Esophagus muscularis mucosa (tissue), 4 donors: Measurements from ENCODE around the gene CHRNA3.

Experiments
- CTCF ChIP-seq, 3 experiments: fragments of 200-600 bp in 2 of 3; fragments of 450-650 bp in 1 of 3; sonication (generic) in 2 of 3; IDR thresholded peaks; one replicate each; pipeline ENCODE4 v1.5.1; 2017 to 2019; ENCODE audit warnings: antibody characterized with exemption in 3 of 3, mild to moderate bottlenecking in 2 of 3, moderate library complexity in 1 of 3
- EP300 ChIP-seq: sonication (generic); formaldehyde crosslinking; IDR thresholded peaks from one replicate; pipeline ENCODE4 v1.6.1; 2017; ENCODE audit warnings: antibody characterized with exemption
- POLR2A ChIP-seq: fragments of 450-650 bp; IDR thresholded peaks from one replicate; pipeline ENCODE4 v1.6.1; 2017; ENCODE audit warnings: antibody characterized with exemption, moderate library complexity, mild to moderate bottlenecking, low read depth
- POLR2AphosphoS5 ChIP-seq, 2 donors: sonication (generic); formaldehyde crosslinking; IDR thresholded peaks; one replicate each; pipeline ENCODE4 v1.6.1; 2017; ENCODE audit warnings: antibody characterized with exemption in 2 of 2

- TF ChIP-seq CTCF (IDR thresholded peaks at IDR 0.05), result peak; percentile 82 to 89 (median 88)
- no peak for TF ChIP-seq EP300
- TF ChIP-seq POLR2A, result no peak
- TF ChIP-seq POLR2AphosphoS5 (IDR thresholded peaks at IDR 0.05), result peak in 1 of 2 donors; percentile 81
Observed at GRCh38 chr15:78618490-78618934, 2.3 kb downstream of the CHRNA3 start.
